ENCODE data around the gene MAP2K2.
"Not testable (repeated sequence)": the region's sequence is repeated elsewhere in the genome, so short reads cannot be mapped to it uniquely, and the experiment has no call there.

Gene MAP2K2

DNA sequence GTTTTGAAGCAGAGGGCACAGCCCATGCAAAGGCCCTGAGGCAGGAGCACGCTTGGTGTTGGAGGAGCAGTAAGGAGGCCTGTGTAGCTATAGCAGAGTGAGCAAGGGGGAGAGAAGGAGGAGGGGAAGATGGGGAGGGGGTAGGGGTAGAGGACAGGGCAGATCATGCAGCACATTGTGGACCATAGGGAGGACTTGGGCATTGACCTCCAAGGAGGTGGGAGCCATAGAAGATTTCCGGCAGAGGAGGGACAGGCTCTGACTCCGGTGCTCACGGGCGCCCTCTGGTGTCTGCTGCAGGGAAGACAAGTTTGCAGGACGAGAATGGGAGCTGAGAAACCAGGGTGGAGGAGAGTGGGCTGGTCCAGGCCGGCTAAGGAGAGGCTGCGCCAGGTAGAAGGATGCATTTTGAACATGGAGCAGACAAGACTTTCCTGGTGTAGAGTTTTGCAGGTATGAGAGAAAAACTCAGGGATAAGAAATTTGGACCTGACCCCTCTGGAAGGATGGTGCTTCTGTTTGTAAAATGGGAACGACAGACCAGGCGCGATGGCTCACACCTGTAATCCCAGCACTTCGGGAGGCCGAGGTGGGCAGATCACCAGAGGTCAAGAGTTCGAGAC, 15.8 kb upstream of the MAP2K2 start:
- no peak overlapping the region for H3K4me3 ChIP-seq
- no peak overlapping the region for H3K27ac ChIP-seq
- TF ChIP-seq, protein P1, sequence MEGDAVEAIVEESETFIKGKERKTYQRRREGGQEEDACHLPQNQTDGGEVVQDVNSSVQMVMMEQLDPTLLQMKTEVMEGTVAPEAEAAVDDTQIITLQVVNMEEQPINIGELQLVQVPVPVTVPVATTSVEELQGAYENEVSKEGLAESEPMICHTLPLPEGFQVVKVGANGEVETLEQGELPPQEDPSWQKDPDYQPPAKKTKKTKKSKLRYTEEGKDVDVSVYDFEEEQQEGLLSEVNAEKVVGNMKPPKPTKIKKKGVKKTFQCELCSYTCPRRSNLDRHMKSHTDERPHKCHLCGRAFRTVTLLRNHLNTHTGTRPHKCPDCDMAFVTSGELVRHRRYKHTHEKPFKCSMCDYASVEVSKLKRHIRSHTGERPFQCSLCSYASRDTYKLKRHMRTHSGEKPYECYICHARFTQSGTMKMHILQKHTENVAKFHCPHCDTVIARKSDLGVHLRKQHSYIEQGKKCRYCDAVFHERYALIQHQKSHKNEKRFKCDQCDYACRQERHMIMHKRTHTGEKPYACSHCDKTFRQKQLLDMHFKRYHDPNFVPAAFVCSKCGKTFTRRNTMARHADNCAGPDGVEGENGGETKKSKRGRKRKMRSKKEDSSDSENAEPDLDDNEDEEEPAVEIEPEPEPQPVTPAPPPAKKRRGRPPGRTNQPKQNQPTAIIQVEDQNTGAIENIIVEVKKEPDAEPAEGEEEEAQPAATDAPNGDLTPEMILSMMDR (IDR thresholded peaks at IDR 0.05): peak; percentile 76
- DNase-seq (ENCODE audit: low spot score): no peak

DNA sequence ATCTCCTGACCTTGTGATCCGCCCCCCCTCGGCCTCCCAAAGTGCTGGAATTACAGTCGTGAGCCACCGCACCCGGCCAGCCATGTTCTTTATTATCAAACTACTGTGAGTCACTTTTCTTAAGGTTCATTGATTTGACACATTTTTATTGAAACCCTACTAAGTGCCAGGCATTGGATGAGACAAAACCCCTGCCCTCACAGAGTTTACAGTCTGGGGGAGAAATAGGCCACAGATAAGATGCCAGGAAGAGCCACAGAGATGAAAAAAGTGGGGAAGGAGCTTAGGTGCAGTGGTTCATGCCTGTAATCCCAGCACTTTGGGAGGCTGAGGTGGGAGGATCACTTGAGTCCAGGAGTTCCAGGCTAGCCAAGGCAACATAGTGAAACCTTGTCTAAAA, 14.5 kb upstream of the MAP2K2 start:
- Histone ChIP-seq H3K27ac (no peak overlapping the region), H3K4me3 (no peak overlapping the region)
- TF ChIP-seq, protein P1 (IDR thresholded peaks at IDR 0.05): no peak
- no peak for DNase-seq (ENCODE audit: low spot score)

DNA sequence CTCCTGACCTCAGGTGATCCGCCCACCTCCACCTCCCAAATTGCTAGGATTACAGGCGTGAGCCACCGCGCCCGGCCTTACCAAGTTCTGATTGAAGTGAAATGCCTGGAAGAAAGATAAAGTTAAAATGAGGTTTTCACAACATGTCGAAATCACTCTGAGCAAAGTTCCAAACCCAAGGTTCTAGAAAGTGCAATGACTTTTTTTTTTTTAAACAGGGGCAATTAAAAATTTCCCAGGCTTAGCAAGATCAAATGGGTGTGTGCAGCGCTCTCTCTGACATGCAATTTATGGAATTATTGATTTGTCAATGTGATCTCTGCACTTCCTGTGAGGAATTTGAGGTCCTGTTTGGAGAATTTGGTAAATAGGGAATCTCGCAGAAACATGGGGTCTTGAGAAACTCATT, 12.8 kb upstream of the MAP2K2 start:
- H3K27ac ChIP-seq: no peak overlapping the region

DNA sequence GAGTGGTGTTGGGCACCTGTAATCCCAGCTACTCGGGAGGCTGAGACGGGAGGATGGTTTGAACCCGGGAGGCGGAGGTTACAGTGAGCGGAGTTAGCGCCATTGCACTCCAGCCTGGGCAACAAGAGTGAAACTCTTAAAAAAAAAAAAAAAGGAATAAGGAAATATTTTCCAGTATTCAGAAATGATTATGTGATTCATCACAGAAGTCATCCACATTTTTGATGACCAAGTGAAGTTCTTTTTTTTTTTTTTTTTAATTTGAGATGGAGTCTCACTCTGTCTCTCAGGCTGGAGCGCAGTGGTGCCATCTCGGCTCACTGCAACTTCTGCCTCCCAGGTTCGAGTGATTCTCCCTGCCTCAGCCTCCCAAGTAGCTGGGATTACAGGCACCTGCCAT, 11.5 kb upstream of the MAP2K2 start:
- not testable (repeated sequence) for H3K27ac ChIP-seq; DNase-seq (ENCODE audit: low spot score); H3K4me3 ChIP-seq

More for the DNA sequence above, 12.8 kb upstream of the MAP2K2 start:
- no peak for DNase-seq (ENCODE audit: low spot score)
- no peak overlapping the region for H3K4me3 ChIP-seq
- TF ChIP-seq, protein P1 (IDR thresholded peaks at IDR 0.05): no peak

DNA sequence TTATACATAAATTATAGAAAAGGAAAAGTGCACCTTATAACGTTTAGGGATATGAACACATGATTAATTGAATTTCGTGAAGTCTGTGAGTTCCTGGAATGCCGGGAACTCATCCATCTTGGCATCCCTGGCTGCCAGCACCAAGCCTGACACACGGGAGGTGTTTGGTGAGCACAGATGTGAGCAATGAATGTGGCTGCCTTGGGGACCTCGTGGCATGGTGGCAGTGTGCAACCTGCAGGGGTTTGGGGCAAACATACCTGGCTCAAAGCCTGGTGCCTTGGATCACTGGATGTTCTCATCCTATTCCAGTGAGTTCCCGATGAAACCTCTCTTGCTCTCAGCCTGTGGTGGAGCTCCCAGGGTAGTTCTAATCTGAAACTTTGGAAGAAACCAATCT, 10.4 kb upstream of the MAP2K2 start:
- H3K27ac ChIP-seq: no peak overlapping the region
- no peak overlapping the region for H3K4me3 ChIP-seq
- TF ChIP-seq, protein P1 (IDR thresholded peaks at IDR 0.05): no peak
- DNase-seq (ENCODE audit: low spot score): no peak

DNA sequence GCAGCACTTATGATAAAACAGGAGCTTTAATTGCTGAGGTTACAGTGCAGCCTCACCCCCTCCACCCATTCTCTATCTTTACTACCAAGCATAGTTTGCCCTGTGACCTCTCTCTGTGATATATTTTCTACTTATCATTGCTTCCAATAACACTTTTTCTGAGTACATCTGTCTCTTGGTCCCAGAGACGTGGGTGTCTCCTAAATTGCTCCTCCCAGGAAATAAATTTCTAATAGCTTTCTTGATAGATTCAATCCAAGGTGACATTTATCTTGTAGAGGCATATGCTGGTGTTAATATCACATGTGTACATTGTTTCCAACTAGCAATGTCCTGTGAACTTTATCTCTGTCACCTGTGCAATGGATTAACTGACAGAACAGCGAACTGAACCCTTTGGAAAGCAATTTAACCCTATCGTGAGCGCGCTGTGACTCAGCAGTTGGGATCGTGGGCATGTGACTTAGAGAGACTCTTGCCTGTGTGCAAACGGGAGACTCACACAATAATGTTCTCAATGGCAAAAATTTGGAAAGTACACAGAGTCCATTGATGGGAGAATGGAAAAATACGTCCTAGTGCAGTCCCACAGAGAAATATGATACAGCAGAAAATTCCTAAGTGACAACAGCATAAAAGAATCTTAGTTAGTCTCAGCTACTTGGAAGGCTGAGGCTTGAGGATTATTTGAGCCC, 7.0 kb upstream of the MAP2K2 start:
- Histone ChIP-seq H3K27ac (peak overlapping the region in 1 of 2 donors; percentile 33), H3K4me3 (no peak overlapping the region)
- TF ChIP-seq, protein P1 (IDR thresholded peaks at IDR 0.05): no peak
- DNase-seq (ENCODE audit: low spot score): no peak

DNA sequence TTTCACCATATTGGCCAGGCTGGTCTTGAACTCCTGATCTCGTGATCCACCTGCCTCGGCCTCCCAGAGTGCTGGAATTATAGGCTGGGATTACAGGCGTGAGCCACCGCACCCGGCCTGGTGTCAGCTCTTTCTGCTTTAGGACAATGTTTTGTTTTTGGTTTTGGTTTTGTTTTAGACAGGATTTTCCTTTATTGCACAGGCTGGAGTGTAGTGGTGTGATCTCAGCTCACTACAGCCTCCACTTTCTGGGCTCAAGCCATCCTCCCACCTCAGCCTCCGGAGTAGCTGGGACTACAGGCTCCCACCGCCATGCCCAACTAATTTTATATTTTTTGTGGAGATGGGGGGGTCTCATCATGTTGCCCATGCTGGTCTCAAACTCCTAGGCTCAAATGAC, 5.1 kb upstream of the MAP2K2 start:
- H3K4me3 ChIP-seq; DNase-seq (ENCODE audit: low spot score); H3K27ac ChIP-seq: not testable (repeated sequence)

DNA sequence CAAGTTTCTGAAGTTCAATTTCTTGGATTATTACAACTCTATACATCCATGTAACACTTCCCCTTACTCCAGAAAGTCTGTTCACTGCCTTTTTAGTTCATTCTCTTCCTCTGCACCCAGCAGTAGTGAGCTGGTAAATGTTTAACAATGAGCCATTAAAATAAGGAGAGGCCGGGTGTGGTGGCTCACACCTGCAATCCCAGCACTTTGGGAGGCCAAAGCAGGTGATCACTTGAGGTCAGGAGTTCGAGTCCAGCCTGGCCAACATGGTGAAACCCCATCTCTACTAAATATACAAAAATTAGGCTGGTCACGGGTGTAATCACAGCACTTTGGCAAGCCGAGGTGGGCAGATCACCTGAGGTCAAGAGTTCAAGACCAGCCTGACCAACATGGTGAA, 3.4 kb upstream of the MAP2K2 start:
- not testable (repeated sequence) for H3K27ac ChIP-seq; H3K4me3 ChIP-seq; DNase-seq (ENCODE audit: low spot score)

Data from coronary artery (tissue), 2 donors.